HG03066 (cell line): Measurements from ENCODE around the gene IL17RE.
"Not testable (repeated sequence)": the region's sequence is repeated elsewhere in the genome, so short reads cannot be mapped to it uniquely, and the experiment has no call there.

Experiments
- ATAC-seq: cut with Tn5 transposase; IDR thresholded peaks from one replicate; pipeline ENCODE4 v1.9.1; 2021; ENCODE audit warnings: low read depth; ENCODE audit not compliant: unreplicated experiment

The IL17RE gene

GRCh38 chr3:9932843-9933560, 30.4 kb downstream of the IL17RE start:
- ATAC-seq, result peak; percentile 61

- ATAC-seq, result peak; percentile 82
These were observed 31.1 kb downstream of the IL17RE start, which contains the start of gene CRELD1 for GRCh38 chr3:9933561-9934234. CRELD1 (plus strand) TSS chr3:9933834; CDS start chr3:9934439, 605 bp downstream.

- ATAC-seq, result no peak
These were observed 31.6 kb downstream of the IL17RE start for GRCh38 chr3:9934235-9934621.

- no peak for ATAC-seq
These were observed 32.3 kb downstream of the IL17RE start for GRCh38 chr3:9934993-9935392.

GRCh38 chr3:9935966-9936510, 33.4 kb downstream of the IL17RE start:
- ATAC-seq, result no peak

GRCh38 chr3:9937486-9938238, 35.0 kb downstream of the IL17RE start:
- no peak for ATAC-seq

- no peak for ATAC-seq
These were observed 36.3 kb downstream of the IL17RE start for GRCh38 chr3:9938966-9939365.

- not testable (repeated sequence) for ATAC-seq
These were observed 37.3 kb downstream of the IL17RE start for GRCh38 chr3:9939906-9940305.

- ATAC-seq, result no peak
These were observed 38.1 kb downstream of the IL17RE start for GRCh38 chr3:9940746-9941145.

- no peak for ATAC-seq
These were observed 39.5 kb downstream of the IL17RE start for GRCh38 chr3:9942164-9942563.

GRCh38 chr3:9942934-9943690, 40.5 kb downstream of the IL17RE start:
- no peak for ATAC-seq

- ATAC-seq, result no peak
These were observed 41.6 kb downstream of the IL17RE start for GRCh38 chr3:9944271-9944670.

GRCh38 chr3:9945358-9945757, 42.7 kb downstream of the IL17RE start:
- no peak for ATAC-seq

- ATAC-seq, result peak; percentile 69
These were observed 43.7 kb downstream of the IL17RE start for GRCh38 chr3:9946112-9947024.

GRCh38 chr3:9947025-9947995, 44.7 kb downstream of the IL17RE start:
- no peak for ATAC-seq

- no peak for ATAC-seq
These were observed 45.9 kb downstream of the IL17RE start for GRCh38 chr3:9948586-9948985.

GRCh38 chr3:9949115-9949514, 46.5 kb downstream of the IL17RE start:
- ATAC-seq, result no peak

GRCh38 chr3:9949626-9950025, 47.0 kb downstream of the IL17RE start:
- no peak for ATAC-seq
